AG04450 (cell line): ENCODE measurements around the gene COL20A1. TPM values are rescaled to one million over a fixed set of nuclear protein-coding genes. Genes with fewer than 3 reads are reported as not detected.
A peak's percentile ranks its signal among the peaks of the same experiment; 100 is the strongest.

ENCODE experiments used
- CTCF ChIA-PET: fragments of 300-600, 350-600 bp; formaldehyde crosslinking; extraction: SDS; loops from one replicate; lab custom pipeline; 2022; ENCODE audit warnings: antibody characterized with exemption, inconsistent platforms; lab: Charles Lee
- POLR2A ChIA-PET: fragments of 350-600 bp; formaldehyde crosslinking; extraction: SDS; loops from one replicate; lab custom pipeline; 2021; ENCODE audit warnings: antibody characterized with exemption, inconsistent platforms; lab: Yijun Ruan, JAX
- DNase-seq: peaks from one replicate; pipeline ENCODE4 v3.0.0-alpha.2; 2011; ENCODE audit warnings: low read depth, low spot score
- H3K27ac ChIP-seq: one replicate; pipeline ENCODE4 v1.5.1; 2012; ENCODE audit warnings: low read depth, low read length, control low read depth
- H3K27me3 ChIP-seq: one replicate; pipeline ENCODE4 v1.6.0; 2012; ENCODE audit warnings: low read length; ENCODE audit not compliant: control insufficient read depth, insufficient read depth
- H3K4me3 ChIP-seq: 2 replicates; pipeline ENCODE4 v1.5.1; 2011; ENCODE audit warnings: mild to moderate bottlenecking, low read depth, low read length, control low read depth
- H3K9me3 ChIP-seq: 2 replicates; pipeline ENCODE4 v1.5.1; 2012; ENCODE audit warnings: low read length; ENCODE audit not compliant: control insufficient read depth, insufficient read depth
- CTCF ChIP-seq: IDR thresholded peaks from 2 replicates; pipeline ENCODE4 v1.5.1; 2011; ENCODE audit warnings: low read depth, low read length, control low read depth, inconsistent platforms
- polyA plus RNA-seq: library from polyadenylated mRNA; depleted of rRNA; stranded (reverse); fragments of >200 nt; gene quantifications from 2 replicates; pipeline ENCODE4 v1.2.3, GENCODE V29; 2011

Gene COL20A1
- polyA plus RNA-seq, 1 experiment: not detected

DNA sequence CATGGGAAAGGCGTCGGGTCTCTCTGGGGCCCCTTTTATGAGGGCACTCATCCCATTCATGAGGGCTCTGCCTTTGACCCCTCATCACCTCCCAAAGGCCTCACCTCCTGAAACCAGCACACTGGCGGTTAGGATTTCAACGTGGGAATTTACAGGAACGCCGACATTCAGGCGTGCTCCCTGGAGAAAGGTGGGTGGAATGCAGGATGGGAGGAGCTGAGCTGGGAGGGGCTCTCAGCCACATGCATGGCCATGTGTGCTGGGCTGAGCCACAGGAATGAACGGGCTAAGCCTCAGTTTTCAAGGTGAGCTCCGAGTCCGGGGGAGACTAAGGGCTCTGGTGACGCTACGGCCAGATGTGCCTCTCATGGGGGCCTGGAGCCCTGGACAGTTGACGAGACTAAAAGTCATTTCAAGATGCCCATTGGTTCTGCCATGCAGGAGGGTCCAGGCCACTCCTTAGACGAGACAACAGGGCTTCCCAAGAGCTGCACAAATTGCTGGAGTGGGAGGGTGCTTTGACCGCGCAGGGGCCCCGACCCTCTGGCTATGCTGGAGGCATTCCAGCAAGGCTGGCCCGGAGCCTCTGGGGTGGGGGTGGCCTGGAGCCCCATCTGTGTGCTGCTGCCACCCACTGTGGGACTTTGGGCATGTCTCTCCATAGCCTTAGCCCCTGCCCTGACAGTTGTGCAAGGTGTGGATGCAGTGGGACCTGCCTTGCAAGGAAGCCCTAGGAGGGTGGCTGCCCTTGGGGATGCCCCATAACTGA lies 24.1 kb upstream of the COL20A1 start:
- no peak for DNase-seq
- H3K4me3 ChIP-seq: no peak overlapping the region
- no peak overlapping the region for H3K27ac ChIP-seq
- ChIA-PET POLR2A (no interaction called here), CTCF (interaction anchor here (1.3 kb wide), 1 partner anchor 46 kb away, joined by 6 read pairs; no protein-coding TSS in a partner anchor)
- H3K27me3 ChIP-seq: peaks cover 22% of the 10 kb centered on the region
- no peak for TF ChIP-seq CTCF
- no peaks in the 10 kb centered on the region for H3K9me3 ChIP-seq

DNA sequence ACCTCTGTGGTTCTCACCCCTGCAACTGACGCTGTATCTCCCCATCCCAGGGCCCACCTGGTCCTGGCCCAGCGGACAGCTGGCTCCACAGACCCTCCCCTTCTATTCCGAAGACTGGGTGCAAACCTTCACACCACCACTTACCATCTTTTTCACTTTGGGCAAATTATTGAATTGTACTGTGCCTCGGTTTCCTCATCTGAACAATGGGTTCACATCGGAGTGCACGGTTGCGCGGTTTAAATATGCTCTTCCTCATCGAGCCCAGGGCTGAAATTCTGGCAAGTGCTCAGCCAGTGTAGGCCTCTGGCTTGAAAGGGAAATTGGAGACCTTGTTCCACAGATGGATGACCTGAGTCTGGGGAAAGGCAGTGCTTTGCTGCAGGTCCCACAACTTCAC lies 23.3 kb upstream of the COL20A1 start:
- Histone ChIP-seq H3K9me3 (no peaks in the 10 kb centered on the region), H3K27me3 (peaks cover 15% of the 10 kb centered on the region), H3K27ac (no peak overlapping the region), H3K4me3 (no peak overlapping the region)
- ChIA-PET CTCF (interaction anchor here (1.3 kb wide), 1 partner anchor 46 kb away, joined by 6 read pairs; no protein-coding TSS in a partner anchor), POLR2A (no interaction called here)
- TF ChIP-seq CTCF: no peak
- DNase-seq: no peak

- no peaks in the 10 kb centered on the region for H3K9me3 ChIP-seq
- H3K27me3 ChIP-seq: peaks cover 12% of the 10 kb centered on the region
- ChIA-PET POLR2A (no interaction called here), CTCF (interaction anchor here (0.8 kb wide), 1 partner anchor 47 kb away, joined by 3 read pairs; no protein-coding TSS in a partner anchor)
- DNase-seq: no peak
- no peak overlapping the region for H3K27ac ChIP-seq
- no peak overlapping the region for H3K4me3 ChIP-seq
- no peak for TF ChIP-seq CTCF
These were observed 22.2 kb upstream of the COL20A1 start for GRCh38 chr20:63270606-63271325.

DNA sequence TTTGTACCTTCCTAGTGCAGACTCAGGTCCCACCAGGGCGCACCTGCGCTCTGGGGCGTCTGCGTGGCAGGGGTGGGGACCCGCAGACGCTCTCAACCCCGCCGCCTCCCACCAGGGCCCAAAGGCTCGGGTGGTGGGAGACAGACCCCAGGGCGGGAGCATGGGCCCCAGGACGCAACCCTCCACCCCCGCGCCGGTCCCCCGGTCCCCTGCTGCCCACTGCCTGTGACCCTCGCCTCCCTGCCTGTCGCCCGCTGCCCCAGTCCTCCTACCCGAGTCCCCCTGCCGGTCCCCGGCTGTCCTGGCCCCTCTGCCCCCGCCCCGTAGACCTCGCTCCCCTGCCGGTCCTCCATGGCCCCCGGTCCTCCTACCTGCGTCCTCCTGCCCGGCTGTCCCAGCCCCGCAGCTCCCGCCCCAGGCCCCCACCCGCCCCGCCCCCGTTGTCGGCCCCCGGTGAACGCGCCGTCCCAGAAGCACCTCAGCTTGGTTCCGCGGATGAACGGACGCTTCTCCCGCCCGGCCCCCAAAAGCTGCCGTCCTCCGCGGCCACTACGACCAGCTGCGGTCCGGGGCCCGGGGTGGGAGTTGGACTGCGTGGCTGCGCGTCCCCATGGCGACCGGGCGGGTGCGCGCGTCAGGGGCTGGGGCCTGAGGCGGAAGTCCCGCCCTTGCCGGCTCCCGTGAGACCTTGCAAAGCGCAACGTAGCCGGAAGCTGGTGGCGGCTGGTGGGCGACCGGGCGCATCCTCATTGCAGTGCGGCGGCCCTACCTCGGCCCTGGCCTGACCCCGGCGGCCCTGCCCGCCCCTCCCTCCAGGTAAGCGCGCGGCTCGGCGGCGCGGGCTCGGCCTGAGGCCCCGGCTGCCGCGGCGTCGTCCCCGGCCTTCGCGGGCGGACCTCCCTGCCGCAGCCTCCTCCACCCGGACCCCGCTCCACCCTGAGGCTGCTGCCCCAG lies 20.6 kb upstream of the COL20A1 start, which contains the start of gene ARFGAP1:
Gene ARFGAP1 (plus strand): TSS at position 709 of the 954 bp plus-strand sequence. CDS start 2,768 bp downstream, outside the sequence.
- Histone ChIP-seq H3K27ac (peak within 1 kb of the TSS; percentile 52), H3K4me3 (peak within 1 kb of the TSS; percentile 87), H3K9me3 (no peaks in the 10 kb centered on the region), H3K27me3 (peaks cover 7% of the 10 kb centered on the region)
- DNase-seq: peak; percentile 60
- TF ChIP-seq CTCF: no peak
- ChIA-PET POLR2A (interaction anchor here (0.5 to 1.5 kb wide), 11 partner anchors 8 to 790 kb away, joined by 3 to 9 read pairs (median 3); partner anchors contain the start of genes GID8 and TPD52L2), CTCF (interaction anchor here (0.6 to 2.4 kb wide), 3 partner anchors 38 to 212 kb away, joined by 3 to 15 read pairs (median 4); no protein-coding TSS in a partner anchor)
